Measurements from ENCODE around the gene IKZF2. TPM values are rescaled to one million over a fixed set of nuclear protein-coding genes. Genes with fewer than 3 reads are reported as not detected.

Gene IKZF2
- total and polyA plus RNA-seq, 2 donors (not counting 3 experiments of a cell fraction or from before 2014, with no cell fraction given) = 0.08 to 0.46 TPM

DNA sequence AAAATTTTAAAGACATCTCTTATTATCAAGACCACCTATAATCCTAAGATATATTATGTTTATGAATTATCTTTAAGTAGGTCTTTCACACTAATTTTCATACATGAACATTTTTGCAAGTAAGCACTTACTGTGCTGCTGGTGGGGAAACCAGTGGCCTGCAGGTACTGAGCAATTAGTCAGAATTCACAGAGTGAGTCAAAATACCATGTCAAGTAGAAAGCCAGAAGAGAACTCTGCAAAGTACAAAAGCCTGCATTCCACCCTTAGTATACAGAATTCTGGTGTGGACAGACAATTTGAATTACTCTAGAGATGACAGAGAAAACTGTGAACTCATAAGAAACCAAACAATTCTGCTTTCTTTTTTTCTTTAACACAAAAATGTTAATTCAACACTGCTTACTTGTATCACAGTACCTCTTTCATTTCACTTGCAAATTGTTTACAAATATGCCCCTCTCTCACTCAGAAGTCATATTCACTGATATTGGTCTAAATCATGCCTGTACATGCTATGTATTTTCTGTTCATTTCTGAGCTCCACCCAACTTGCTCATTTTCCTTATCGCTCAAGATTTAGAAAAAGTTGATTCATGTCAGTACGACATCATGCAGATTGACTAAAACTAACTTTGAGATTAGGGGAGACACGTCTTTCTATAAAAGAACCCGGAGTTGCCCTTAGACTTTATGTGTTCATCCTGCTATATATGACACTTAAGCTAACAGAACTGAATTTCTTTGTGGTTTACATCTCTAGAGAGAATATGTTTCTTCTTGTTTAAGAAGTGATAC, 182.9 kb downstream of the IKZF2 start:
- intact Hi-C loops (cut with micrococcal nuclease) (no loop called here), dilution Hi-C loops (cut with MboI; ENCODE audit: extremely low pct_ligation_motif_present, low sequenced_read_pairs) (no loop called here)
- Histone ChIP-seq H3K36me3 (ENCODE audit: control insufficient read depth in 2 of 2, extremely low read depth in 1 of 2, insufficient read depth in 2 of 2, low read length in 2 of 2) (no peaks in the 10 kb centered on the region), H3K79me2 (ENCODE audit: control insufficient read depth, insufficient read depth, low read length) (no peaks in the 10 kb centered on the region), H3K4me2 (ENCODE audit: insufficient read depth, low read length) (no peak overlapping the region), H3K27me3 (ENCODE audit: control insufficient read depth in 2 of 2, insufficient read depth in 2 of 2, low read length in 2 of 2) (no peaks in the 10 kb centered on the region), H3K9me1 (replicated peaks; ENCODE audit: control insufficient read depth, extremely low read depth, insufficient read depth, low read length) (no peaks in the 10 kb centered on the region), H3K4me3 (replicated peaks in 1 of 3; ENCODE audit: insufficient read depth in 1 of 3, low read depth in 1 of 3, low read length in 3 of 3) (no peak overlapping the region), H3K4me1 (ENCODE audit: control insufficient read depth, extremely low read depth, insufficient read depth, low read length) (no peaks in the 10 kb centered on the region), H3K9ac (replicated peaks; ENCODE audit: extremely low read depth, insufficient read depth, low read length) (no peak overlapping the region), H3K27ac (ENCODE audit: insufficient read depth, low read depth, low read length) (no peak overlapping the region), H3K9me3 (replicated peaks; ENCODE audit: control insufficient read depth, insufficient read depth, low read length) (no peaks in the 10 kb centered on the region), H2AFZ (ENCODE audit: low read depth, low read length) (no peak overlapping the region), H4K20me1 (replicated peaks; ENCODE audit: control insufficient read depth, extremely low read depth, insufficient read depth, low read length) (no peaks in the 10 kb centered on the region)
- no TSS peak for BruUV-seq (replicated peaks)
- POLR2A ChIA-PET = no interaction called here
- CTCF ChIA-PET = interaction anchor here (0.8 to 2.3 kb wide), 5 partner anchors 9 to 192 kb away, joined by 3 to 8 read pairs (median 3); no protein-coding TSS in a partner anchor
- TF ChIP-seq JUN (IDR thresholded peaks at IDR 0.05; ENCODE audit: borderline replicate concordance, insufficient read depth, insufficient read length, low read depth) (no peak), EZH2 (IDR thresholded peaks at IDR 0.05; ENCODE audit: borderline replicate concordance, low read depth, low read length, severe bottlenecking) (no peak), GATA2 (IDR thresholded peaks at IDR 0.05; ENCODE audit: insufficient read depth, insufficient read length, low read depth, low read length) (no peak), FOS (IDR thresholded peaks at IDR 0.05; ENCODE audit: borderline replicate concordance, insufficient read depth, low read length) (no peak), CTCF (IDR thresholded peaks at IDR 0.05; ENCODE audit: extremely low read depth in 1 of 2, insufficient read depth in 1 of 2, low read depth in 1 of 2, low read length in 2 of 2) (no peak), MYC (IDR thresholded peaks at IDR 0.05; ENCODE audit: low read depth, low read length) (no peak), POLR2A (IDR thresholded peaks at IDR 0.05; ENCODE audit: low read depth, low read length) (no peak)
- TF ChIP-seq, protein P1, sequence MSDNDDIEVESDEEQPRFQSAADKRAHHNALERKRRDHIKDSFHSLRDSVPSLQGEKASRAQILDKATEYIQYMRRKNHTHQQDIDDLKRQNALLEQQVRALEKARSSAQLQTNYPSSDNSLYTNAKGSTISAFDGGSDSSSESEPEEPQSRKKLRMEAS (IDR thresholded peaks at IDR 0.05; ENCODE audit: insufficient read depth, insufficient read length) = no peak
- no peak for FAIRE-seq
- no peak for DNase-seq (ENCODE audit: low read depth, low spot score)

Data from endothelial cell of umbilical vein (primary cell).